SK-N-SH (cell line): ENCODE measurements around the gene KLHL21. TPM values are rescaled to one million over a fixed set of nuclear protein-coding genes. Genes with fewer than 3 reads are reported as not detected.

Source experiments
- CTCF ChIA-PET: fragments of 300-600, 350-600 bp; formaldehyde crosslinking; extraction: SDS; loops from one replicate; lab custom pipeline; 2021; lab: Yijun Ruan, JAX
- POLR2A ChIA-PET: fragments of 350-600 bp; sonication (Branson Sonifier 250); formaldehyde crosslinking; extraction: SDS; loops from one replicate; lab custom pipeline; 2020; ENCODE audit warnings: antibody characterized with exemption, inconsistent platforms; lab: Yijun Ruan, JAX
- DNase-seq: peaks from one replicate; pipeline ENCODE4 v3.0.0; 2012
- H2AFZ ChIP-seq: fragments of 200-600 bp; sonication (generic); 2 replicates; pipeline ENCODE4 v1.8.1; 2016; ENCODE audit warnings: antibody characterized with exemption, mild to moderate bottlenecking, low read depth
- H3F3A ChIP-seq: fragments of 200-600 bp; sonication (generic); replicated peaks from 2 replicates; pipeline ENCODE3; 2016; ENCODE audit warnings: antibody characterized with exemption, mild to moderate bottlenecking; ENCODE audit not compliant: insufficient read depth
- H3K27ac ChIP-seq, 2 experiments: fragments of 200-500 bp in 1 of 2; fragments of 200-600 bp in 1 of 2; sonication (Bioruptor generic) in 1 of 2; sonication (generic), shearing (Covaris generic) in 1 of 2; 2 replicates each; pipeline versions ENCODE4 v1.5.1 to v1.6.1; 2014 to 2016; ENCODE audit warnings: low read depth in 2 of 2, inconsistent platforms in 1 of 2, low read length in 1 of 2, mild to moderate bottlenecking in 1 of 2, mixed read lengths in 1 of 2
- H3K27me3 ChIP-seq: fragments of 200-600 bp; sonication (generic), shearing (Covaris generic); 2 replicates; pipeline ENCODE4 v1.6.1; 2016; ENCODE audit warnings: mixed run types; ENCODE audit not compliant: insufficient read depth
- H3K36me3 ChIP-seq, 2 experiments: fragments of 200-500 bp in 1 of 2; fragments of 200-600 bp in 1 of 2; sonication (Bioruptor generic) in 1 of 2; sonication (generic) in 1 of 2; replicated peaks in 1 of 2; 2 replicates each; pipeline versions ENCODE3 to v1.5.1; 2014 to 2016; ENCODE audit warnings: low read length in 1 of 2, mild to moderate bottlenecking in 1 of 2; ENCODE audit not compliant: insufficient read depth in 2 of 2, control insufficient read depth in 1 of 2
- H3K4me1 ChIP-seq, 2 experiments: fragments of 200-500 bp in 1 of 2; fragments of 200-600 bp in 1 of 2; sonication (Bioruptor generic) in 1 of 2; sonication (generic), shearing (Covaris generic) in 1 of 2; 2 replicates each; pipeline versions ENCODE4 v1.5.1 to v1.6.1; 2014 to 2016; ENCODE audit warnings: low read depth in 1 of 2, low read length in 1 of 2, mixed run types in 1 of 2; ENCODE audit not compliant: insufficient read depth in 2 of 2, control insufficient read depth in 1 of 2
- H3K4me2 ChIP-seq: fragments of 200-600 bp; sonication (generic), shearing (Covaris generic); 2 replicates; pipeline ENCODE4 v1.6.1; 2017; ENCODE audit warnings: mixed run types
- H3K4me3 ChIP-seq, 2 experiments: fragments of 200-500 bp in 1 of 2; fragments of 200-600 bp in 1 of 2; sonication (Bioruptor generic) in 1 of 2; sonication (generic), shearing (Covaris generic) in 1 of 2; 2 replicates each; pipeline versions ENCODE4 v1.5.1 to v1.8.1; 2014 to 2016; ENCODE audit warnings: low read depth in 2 of 2, inconsistent platforms in 1 of 2, low read length in 1 of 2, mild to moderate bottlenecking in 1 of 2, mixed read lengths in 1 of 2, moderate library complexity in 1 of 2
- H3K79me2 ChIP-seq: fragments of 200-600 bp; sonication (generic); 2 replicates; pipeline ENCODE4 v1.8.1; 2017; ENCODE audit warnings: mild to moderate bottlenecking; ENCODE audit not compliant: insufficient read depth
- H3K9ac ChIP-seq: fragments of 200-600 bp; sonication (generic); 2 replicates; pipeline ENCODE4 v1.6.1; 2017; ENCODE audit warnings: mixed run types
- H3K9me2 ChIP-seq: fragments of 200-600 bp; sonication (generic); 2 replicates; pipeline ENCODE4 v1.6.1; 2017; ENCODE audit warnings: mixed run types
- H3K9me3 ChIP-seq: fragments of 200-600 bp; sonication (generic); 2 replicates; pipeline ENCODE4 v1.6.1; 2017; ENCODE audit warnings: mixed run types, mild to moderate bottlenecking, moderate library complexity
- H4K20me1 ChIP-seq: fragments of 200-600 bp; sonication (generic); 2 replicates; pipeline ENCODE4 v1.6.1; 2017; ENCODE audit warnings: mild to moderate bottlenecking, mixed run types; ENCODE audit not compliant: insufficient read depth
- CHD2 ChIP-seq: fragments of 150-350 bp; IDR thresholded peaks from 2 replicates; pipeline ENCODE4 v1.6.1; 2018; ENCODE audit warnings: low read length; ENCODE audit not compliant: partially characterized antibody
- FOXJ3 ChIP-seq: sonication (generic); formaldehyde crosslinking; IDR thresholded peaks from 2 replicates; pipeline ENCODE4 v1.5.1; 2020; ENCODE audit warnings: mild to moderate bottlenecking, missing genetic modification reagents
- GATA2 ChIP-seq: sonication (generic); formaldehyde crosslinking; IDR thresholded peaks from 2 replicates; pipeline ENCODE4 v1.5.0; 2020; ENCODE audit warnings: mild to moderate bottlenecking, missing genetic modification reagents
- JUND ChIP-seq: IDR thresholded peaks from 2 replicates; pipeline ENCODE4 v1.4.0; 2012
- MEF2A ChIP-seq: IDR thresholded peaks from 2 replicates; pipeline ENCODE4 v1.4.0; 2012; ENCODE audit warnings: low read depth, borderline replicate concordance
- NFIC ChIP-seq: IDR thresholded peaks from 2 replicates; pipeline ENCODE4 v1.4.0; 2012; ENCODE audit warnings: borderline replicate concordance
- POLR2AphosphoS5 ChIP-seq: IDR thresholded peaks from 2 replicates; pipeline ENCODE4 v1.6.1; 2012; ENCODE audit warnings: low read depth, low read length
- RAD21 ChIP-seq: IDR thresholded peaks from 2 replicates; pipeline ENCODE4 v1.6.1; 2012; ENCODE audit warnings: mild to moderate bottlenecking, low read length
- RCOR1 ChIP-seq: fragments of 150-350 bp; IDR thresholded peaks from 2 replicates; pipeline ENCODE4 v1.6.1; 2017; ENCODE audit warnings: antibody characterized with exemption, low read length
- RFX5 ChIP-seq: IDR thresholded peaks from 2 replicates; pipeline ENCODE4 v1.6.1; 2012; ENCODE audit warnings: mild to moderate bottlenecking, improper control_type of control experiment, low read length
- SIN3A ChIP-seq: IDR thresholded peaks from 2 replicates; pipeline ENCODE4 v1.6.1; 2012; ENCODE audit warnings: low read depth, mild to moderate bottlenecking, low read length, moderate library complexity, borderline replicate concordance
- SMC3 ChIP-seq: IDR thresholded peaks from 2 replicates; pipeline ENCODE4 v1.6.1; 2012; ENCODE audit warnings: low read depth, low read length, improper control_type of control experiment
- TAF1 ChIP-seq: IDR thresholded peaks from 2 replicates; pipeline ENCODE4 v1.6.1; 2012; ENCODE audit warnings: low read depth, mild to moderate bottlenecking, low read length, moderate library complexity, borderline replicate concordance
- TEAD4 ChIP-seq: IDR thresholded peaks from 2 replicates; pipeline ENCODE4 v1.4.0; 2012; ENCODE audit warnings: mild to moderate bottlenecking, borderline replicate concordance; ENCODE audit not compliant: insufficient read depth
- YY1 ChIP-seq: IDR thresholded peaks from 2 replicates; pipeline ENCODE4 v1.4.0; 2012; ENCODE audit warnings: low read depth, mild to moderate bottlenecking
- WGBS: methylation state at CpG from one replicate; pipeline ENCODE4 v1.1.6; 2017; ENCODE audit warnings: low lambda C conversion rate; 5-methylcytosine and 5-hydroxymethylcytosine counted together
- polyA plus RNA-seq, 3 experiments: library from polyadenylated mRNA; depleted of rRNA; stranded (reverse); fragments of >200 nt; gene quantifications; 2 replicates each; pipeline ENCODE4 v1.2.3, GENCODE V29; 2012
- TF ChIP-seq, protein P1 (sequence below): IDR thresholded peaks from 2 replicates; pipeline ENCODE4 v1.4.0; 2012; ENCODE audit warnings: low read depth, borderline replicate concordance
- TF ChIP-seq, protein P2 (sequence below): fragments of 200-600 bp; sonication (generic); IDR thresholded peaks from 2 replicates; pipeline ENCODE4 v1.6.1; 2017; ENCODE audit warnings: antibody characterized with exemption, mild to moderate bottlenecking, moderate library complexity
- TF ChIP-seq, protein P3 (sequence below): IDR thresholded peaks from 2 replicates; pipeline ENCODE4 v1.4.0; 2012; ENCODE audit warnings: low read depth, borderline replicate concordance
- TF ChIP-seq, protein P4 (sequence below): fragments of 150-350 bp; IDR thresholded peaks from 2 replicates; pipeline ENCODE4 v1.6.1; 2016; ENCODE audit warnings: mild to moderate bottlenecking, low read depth, low read length

KLHL21 gene
- polyA plus RNA-seq, 1 of the 3 experiments (the other 2 are of a cell fraction), result 12.5 TPM

DNA sequence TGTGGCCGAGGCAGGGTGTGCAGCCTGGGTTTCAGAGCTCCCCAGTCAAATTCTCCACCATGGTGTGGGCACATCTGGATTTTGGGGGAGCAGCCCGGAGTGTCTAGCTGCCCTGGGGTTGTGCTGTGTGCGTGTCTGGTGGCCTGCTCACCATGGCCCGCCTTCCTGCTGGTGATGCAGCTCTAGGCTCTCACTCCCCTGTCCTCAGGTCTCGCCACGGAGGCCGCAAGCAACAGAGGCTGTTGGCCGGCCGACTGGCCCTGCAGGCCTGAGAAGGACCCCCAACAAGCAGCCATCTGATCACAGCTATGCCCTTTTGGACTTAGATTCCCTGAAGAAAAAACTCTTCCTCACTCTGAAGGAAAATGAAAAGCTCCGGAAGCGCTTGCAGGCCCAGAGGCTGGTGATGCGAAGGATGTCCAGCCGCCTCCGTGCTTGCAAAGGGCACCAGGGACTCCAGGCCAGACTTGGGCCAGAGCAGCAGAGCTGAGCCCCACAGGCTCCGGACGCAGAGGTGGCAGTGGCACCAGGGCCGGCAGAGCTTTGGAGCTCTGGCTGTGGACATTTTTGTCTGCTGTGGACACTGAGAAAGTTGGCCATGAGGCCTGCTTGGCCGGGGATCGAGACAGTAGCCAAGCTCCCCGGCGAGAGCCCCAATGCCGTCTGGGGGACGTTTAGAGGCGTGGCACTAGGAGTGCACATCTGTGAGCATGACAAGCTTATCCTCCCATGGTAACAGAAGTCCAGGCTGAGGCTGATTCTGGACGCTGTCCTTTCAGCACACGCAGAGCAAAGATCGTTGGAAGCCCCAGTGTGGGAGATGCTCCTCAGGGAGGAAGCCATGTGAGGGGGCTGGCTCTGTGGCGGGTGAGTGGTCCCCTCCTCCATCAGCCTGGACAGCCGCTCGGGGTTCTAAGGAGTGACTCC is 30.2 kb upstream of the KLHL21 start:
- 93% methylated on average over 11 of the region's 30 CpGs for WGBS
- CTCF ChIA-PET, result interaction anchor here (0.7 to 3.8 kb wide), 4 partner anchors 13 to 194 kb away, joined by 3 to 20 read pairs (median 3); partner anchors contain the start of gene NOL9

DNA sequence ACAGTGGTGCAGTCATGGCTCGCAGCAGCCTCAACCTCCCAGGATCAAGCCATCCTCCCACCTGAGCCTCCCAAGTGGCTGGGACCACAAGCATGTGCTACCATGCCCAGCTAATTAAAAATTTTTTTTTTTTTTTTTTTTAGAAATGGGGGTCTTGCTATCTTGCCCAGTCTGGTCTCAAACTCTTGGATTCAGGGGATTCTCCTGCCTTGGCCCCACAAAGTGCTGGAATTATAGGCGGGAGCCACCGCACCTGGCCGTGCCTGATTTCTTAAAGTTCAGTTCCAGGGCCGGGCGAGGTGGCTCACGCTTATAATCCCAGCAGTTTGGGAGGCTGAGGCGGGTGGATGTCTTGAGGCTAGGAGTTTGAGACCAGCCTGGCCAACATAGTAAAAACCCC is 28.4 kb upstream of the KLHL21 start:
- no peak overlapping the region for H3K9ac ChIP-seq
- CTCF ChIA-PET, result no interaction called here
- no peak overlapping the region for H3K4me3 ChIP-seq
- peaks cover 26% of the 10 kb centered on the region for H3K79me2 ChIP-seq
- WGBS, result 99% methylated on average over 8 of the region's 8 CpGs
- H3K36me3 ChIP-seq, result peaks cover 0 to 54% of the 10 kb centered on the region in 2 experiments
- peaks cover 5% of the 10 kb centered on the region for H3F3A ChIP-seq
- H3K27me3 ChIP-seq, result no peaks in the 10 kb centered on the region
- no peak overlapping the region for H3K27ac ChIP-seq
- DNase-seq, result no peak
- H3K4me1 ChIP-seq, result no peaks in the 10 kb centered on the region; a peak in 1 of 4 replicates
- no peak overlapping the region for H3K4me2 ChIP-seq
- no peaks in the 10 kb centered on the region for H4K20me1 ChIP-seq
- H3K9me2 ChIP-seq, result no peaks in the 10 kb centered on the region
- POLR2A ChIA-PET, result no interaction called here
- no peak overlapping the region for H2AFZ ChIP-seq
- H3K9me3 ChIP-seq, result no peaks in the 10 kb centered on the region
- TF ChIP-seq SIN3A, result no peak
- no peak for TF ChIP-seq MEF2A
- TF ChIP-seq JUND, result no peak
- TF ChIP-seq, protein P1, sequence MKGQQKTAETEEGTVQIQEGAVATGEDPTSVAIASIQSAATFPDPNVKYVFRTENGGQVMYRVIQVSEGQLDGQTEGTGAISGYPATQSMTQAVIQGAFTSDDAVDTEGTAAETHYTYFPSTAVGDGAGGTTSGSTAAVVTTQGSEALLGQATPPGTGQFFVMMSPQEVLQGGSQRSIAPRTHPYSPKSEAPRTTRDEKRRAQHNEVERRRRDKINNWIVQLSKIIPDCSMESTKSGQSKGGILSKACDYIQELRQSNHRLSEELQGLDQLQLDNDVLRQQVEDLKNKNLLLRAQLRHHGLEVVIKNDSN, result no peak
- no peak for TF ChIP-seq TEAD4
- no peak for TF ChIP-seq RAD21
- no peak for TF ChIP-seq POLR2AphosphoS5
- TF ChIP-seq, protein P2, sequence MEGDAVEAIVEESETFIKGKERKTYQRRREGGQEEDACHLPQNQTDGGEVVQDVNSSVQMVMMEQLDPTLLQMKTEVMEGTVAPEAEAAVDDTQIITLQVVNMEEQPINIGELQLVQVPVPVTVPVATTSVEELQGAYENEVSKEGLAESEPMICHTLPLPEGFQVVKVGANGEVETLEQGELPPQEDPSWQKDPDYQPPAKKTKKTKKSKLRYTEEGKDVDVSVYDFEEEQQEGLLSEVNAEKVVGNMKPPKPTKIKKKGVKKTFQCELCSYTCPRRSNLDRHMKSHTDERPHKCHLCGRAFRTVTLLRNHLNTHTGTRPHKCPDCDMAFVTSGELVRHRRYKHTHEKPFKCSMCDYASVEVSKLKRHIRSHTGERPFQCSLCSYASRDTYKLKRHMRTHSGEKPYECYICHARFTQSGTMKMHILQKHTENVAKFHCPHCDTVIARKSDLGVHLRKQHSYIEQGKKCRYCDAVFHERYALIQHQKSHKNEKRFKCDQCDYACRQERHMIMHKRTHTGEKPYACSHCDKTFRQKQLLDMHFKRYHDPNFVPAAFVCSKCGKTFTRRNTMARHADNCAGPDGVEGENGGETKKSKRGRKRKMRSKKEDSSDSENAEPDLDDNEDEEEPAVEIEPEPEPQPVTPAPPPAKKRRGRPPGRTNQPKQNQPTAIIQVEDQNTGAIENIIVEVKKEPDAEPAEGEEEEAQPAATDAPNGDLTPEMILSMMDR, result no peak
- no peak for TF ChIP-seq SMC3
- no peak for TF ChIP-seq YY1
- TF ChIP-seq TAF1, result no peak
- TF ChIP-seq CHD2, result no peak
- no peak for TF ChIP-seq GATA2 (CRISPR knock-in tag)
- TF ChIP-seq, protein P3, sequence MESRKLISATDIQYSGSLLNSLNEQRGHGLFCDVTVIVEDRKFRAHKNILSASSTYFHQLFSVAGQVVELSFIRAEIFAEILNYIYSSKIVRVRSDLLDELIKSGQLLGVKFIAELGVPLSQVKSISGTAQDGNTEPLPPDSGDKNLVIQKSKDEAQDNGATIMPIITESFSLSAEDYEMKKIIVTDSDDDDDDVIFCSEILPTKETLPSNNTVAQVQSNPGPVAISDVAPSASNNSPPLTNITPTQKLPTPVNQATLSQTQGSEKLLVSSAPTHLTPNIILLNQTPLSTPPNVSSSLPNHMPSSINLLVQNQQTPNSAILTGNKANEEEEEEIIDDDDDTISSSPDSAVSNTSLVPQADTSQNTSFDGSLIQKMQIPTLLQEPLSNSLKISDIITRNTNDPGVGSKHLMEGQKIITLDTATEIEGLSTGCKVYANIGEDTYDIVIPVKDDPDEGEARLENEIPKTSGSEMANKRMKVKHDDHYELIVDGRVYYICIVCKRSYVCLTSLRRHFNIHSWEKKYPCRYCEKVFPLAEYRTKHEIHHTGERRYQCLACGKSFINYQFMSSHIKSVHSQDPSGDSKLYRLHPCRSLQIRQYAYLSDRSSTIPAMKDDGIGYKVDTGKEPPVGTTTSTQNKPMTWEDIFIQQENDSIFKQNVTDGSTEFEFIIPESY, result no peak
- no peak for TF ChIP-seq NFIC
- TF ChIP-seq RCOR1, result no peak
- TF ChIP-seq RFX5, result no peak
- TF ChIP-seq, protein P4, sequence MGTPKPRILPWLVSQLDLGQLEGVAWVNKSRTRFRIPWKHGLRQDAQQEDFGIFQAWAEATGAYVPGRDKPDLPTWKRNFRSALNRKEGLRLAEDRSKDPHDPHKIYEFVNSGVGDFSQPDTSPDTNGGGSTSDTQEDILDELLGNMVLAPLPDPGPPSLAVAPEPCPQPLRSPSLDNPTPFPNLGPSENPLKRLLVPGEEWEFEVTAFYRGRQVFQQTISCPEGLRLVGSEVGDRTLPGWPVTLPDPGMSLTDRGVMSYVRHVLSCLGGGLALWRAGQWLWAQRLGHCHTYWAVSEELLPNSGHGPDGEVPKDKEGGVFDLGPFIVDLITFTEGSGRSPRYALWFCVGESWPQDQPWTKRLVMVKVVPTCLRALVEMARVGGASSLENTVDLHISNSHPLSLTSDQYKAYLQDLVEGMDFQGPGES, result no peak

More for the DNA sequence above, 30.2 kb upstream of the KLHL21 start:
- Histone ChIP-seq H3K36me3 (peaks cover 0 to 69% of the 10 kb centered on the region in 2 experiments), H3K4me2 (no peak overlapping the region), H3K9me3 (no peaks in the 10 kb centered on the region), H3K9ac (no peak overlapping the region), H3K27me3 (no peaks in the 10 kb centered on the region), H4K20me1 (no peaks in the 10 kb centered on the region), H3K79me2 (peaks cover 8% of the 10 kb centered on the region; the same call in 1 of the 2 replicates), H3K27ac (no peak overlapping the region), H3K4me1 (no peaks in the 10 kb centered on the region), H3K9me2 (no peaks in the 10 kb centered on the region), H3K4me3 (no peak overlapping the region), H2AFZ (no peak overlapping the region), H3F3A (peaks cover 5% of the 10 kb centered on the region)
- DNase-seq, result no peak
- no peak for TF ChIP-seq FOXJ3 (CRISPR knock-in tag)
- POLR2A ChIA-PET, result no interaction called here
